AG04449 (cell line): ENCODE measurements around the gene LRMDA.

Source experiments
- CTCF ChIA-PET: fragments of 350-600 bp; formaldehyde crosslinking; extraction: SDS; loops from one replicate; lab custom pipeline; 2021; ENCODE audit warnings: antibody characterized with exemption; lab: Yijun Ruan, JAX
- POLR2A ChIA-PET: fragments of 400-600, 350-600 bp; formaldehyde crosslinking; extraction: SDS; loops from one replicate; lab custom pipeline; 2020; ENCODE audit warnings: antibody characterized with exemption, inconsistent platforms; lab: Yijun Ruan, JAX
- DNase-seq: peaks from one replicate; pipeline ENCODE4 v3.0.0-alpha.2; 2010; ENCODE audit warnings: low read depth, low spot score
- H3K4me3 ChIP-seq: 2 replicates; pipeline ENCODE4 v1.5.1; 2011; ENCODE audit warnings: low read depth, mild to moderate bottlenecking, control low read depth, low read length
- TF ChIP-seq, protein P1 (sequence below): IDR thresholded peaks from one replicate; pipeline ENCODE4 v1.5.1; 2011; ENCODE audit warnings: mild to moderate bottlenecking, moderate library complexity, low read length, control low read depth, inconsistent platforms; ENCODE audit not compliant: insufficient read depth; ENCODE audit errors: missing control alignments

LRMDA gene

DNA sequence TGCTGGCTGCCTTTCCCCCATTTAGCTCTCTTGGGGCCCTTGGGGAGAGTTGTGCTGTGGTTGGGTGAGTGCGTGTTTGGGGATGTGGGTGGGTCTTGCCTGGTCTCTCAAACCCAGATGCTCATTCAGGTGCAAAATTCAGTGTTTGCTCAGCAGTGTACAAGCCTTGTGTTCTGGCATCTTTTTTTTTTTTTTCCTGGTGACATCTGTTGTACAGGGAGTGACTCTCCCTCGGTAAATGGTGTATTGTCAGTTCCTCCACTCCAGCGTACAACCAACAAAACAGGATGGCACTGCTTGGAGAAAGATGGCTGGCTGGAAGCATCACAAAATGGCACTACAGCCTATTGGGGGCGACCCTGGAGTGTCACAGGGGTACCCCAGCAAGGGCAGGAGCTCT, 75.5 kb downstream of the LRMDA start:
- CTCF ChIA-PET: no interaction called here
- no peak for DNase-seq
- POLR2A ChIA-PET: interaction anchor here (0.7 kb wide), 1 partner anchor 754 kb away, joined by 3 read pairs; no protein-coding TSS in a partner anchor
- H3K4me3 ChIP-seq: no peak overlapping the region
- TF ChIP-seq, protein P1, sequence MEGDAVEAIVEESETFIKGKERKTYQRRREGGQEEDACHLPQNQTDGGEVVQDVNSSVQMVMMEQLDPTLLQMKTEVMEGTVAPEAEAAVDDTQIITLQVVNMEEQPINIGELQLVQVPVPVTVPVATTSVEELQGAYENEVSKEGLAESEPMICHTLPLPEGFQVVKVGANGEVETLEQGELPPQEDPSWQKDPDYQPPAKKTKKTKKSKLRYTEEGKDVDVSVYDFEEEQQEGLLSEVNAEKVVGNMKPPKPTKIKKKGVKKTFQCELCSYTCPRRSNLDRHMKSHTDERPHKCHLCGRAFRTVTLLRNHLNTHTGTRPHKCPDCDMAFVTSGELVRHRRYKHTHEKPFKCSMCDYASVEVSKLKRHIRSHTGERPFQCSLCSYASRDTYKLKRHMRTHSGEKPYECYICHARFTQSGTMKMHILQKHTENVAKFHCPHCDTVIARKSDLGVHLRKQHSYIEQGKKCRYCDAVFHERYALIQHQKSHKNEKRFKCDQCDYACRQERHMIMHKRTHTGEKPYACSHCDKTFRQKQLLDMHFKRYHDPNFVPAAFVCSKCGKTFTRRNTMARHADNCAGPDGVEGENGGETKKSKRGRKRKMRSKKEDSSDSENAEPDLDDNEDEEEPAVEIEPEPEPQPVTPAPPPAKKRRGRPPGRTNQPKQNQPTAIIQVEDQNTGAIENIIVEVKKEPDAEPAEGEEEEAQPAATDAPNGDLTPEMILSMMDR: no peak

DNA sequence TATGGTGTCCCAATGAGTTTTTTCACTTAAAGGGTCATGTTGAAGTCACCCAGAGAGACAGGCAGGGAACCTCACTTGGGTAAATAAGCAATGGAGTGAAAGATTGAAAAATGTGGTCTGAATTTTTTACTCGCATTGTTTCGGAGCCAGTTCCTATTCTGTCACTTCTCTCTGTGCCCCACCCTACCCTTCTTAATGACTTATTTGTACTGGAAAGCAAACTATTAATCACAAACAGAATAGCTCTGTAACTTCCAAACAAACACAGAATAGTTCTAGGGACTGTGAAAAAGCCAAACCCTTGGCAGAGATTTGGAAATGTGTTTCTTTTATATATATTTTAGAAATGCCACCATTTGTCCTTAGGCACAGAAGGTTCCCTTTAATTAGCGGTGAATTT, 76.0 kb downstream of the LRMDA start:
- TF ChIP-seq, protein P1: no peak
- DNase-seq: no peak
- no peak overlapping the region for H3K4me3 ChIP-seq
- ChIA-PET POLR2A (no interaction called here), CTCF (no interaction called here)

DNA sequence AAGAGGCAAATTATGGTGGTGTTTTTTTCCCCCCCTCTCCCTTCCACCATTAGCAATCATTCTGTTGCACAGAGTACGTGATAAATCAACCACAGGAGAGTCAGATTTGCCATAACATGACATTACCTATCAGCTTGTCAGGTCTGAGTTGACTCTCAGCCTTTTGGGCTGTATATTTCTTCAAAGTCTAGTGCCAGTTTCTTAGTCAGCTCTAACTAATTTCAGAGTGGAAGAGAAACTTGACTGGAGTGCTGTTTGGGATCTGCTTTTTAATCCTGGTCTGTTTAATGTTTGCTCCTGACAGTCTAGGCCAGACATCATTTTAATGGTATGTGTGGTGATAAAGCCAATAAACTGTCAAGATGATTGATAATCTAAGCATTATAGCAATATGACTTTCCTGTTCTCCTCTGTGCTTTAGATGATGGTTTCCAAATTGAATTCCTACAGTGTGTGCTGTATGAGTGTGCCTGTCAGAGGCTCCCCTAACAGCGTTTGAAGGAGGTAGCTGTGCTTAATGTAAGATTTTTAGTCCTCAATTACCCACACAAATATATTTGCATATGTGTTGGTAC, 76.9 kb downstream of the LRMDA start:
- ChIA-PET POLR2A (no interaction called here), CTCF (no interaction called here)
- DNase-seq: peak; percentile 14

DNA sequence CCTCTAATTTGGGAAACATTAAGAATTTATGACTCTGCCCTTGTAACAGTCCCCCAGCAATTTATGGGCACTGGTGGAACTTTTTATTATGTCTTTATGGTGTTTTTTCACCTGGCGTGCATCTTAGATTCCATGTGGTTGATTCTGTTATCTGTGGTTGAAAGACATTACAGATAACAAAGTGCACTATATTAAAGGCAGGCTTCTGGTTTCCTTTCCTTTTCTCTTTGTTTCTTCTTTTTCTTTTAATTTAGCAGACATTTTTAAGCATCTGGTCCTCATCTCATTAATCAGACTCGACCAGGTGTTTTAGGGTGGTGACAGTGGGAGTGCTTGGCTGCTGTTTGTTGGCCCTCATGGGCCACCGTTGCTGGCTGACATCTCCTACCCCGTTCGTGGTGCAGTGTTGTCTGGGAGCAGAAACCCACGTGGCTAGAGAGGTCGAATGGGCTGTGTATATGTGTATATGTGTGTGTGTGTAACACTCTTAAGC, 77.4 kb downstream of the LRMDA start:
- no peak for DNase-seq
- H3K4me3 ChIP-seq: no peak overlapping the region
- TF ChIP-seq, protein P1: no peak
- ChIA-PET POLR2A (no interaction called here), CTCF (no interaction called here)

More for the DNA sequence above, 76.9 kb downstream of the LRMDA start:
- H3K4me3 ChIP-seq: no peak overlapping the region
- TF ChIP-seq, protein P1: no peak

DNA sequence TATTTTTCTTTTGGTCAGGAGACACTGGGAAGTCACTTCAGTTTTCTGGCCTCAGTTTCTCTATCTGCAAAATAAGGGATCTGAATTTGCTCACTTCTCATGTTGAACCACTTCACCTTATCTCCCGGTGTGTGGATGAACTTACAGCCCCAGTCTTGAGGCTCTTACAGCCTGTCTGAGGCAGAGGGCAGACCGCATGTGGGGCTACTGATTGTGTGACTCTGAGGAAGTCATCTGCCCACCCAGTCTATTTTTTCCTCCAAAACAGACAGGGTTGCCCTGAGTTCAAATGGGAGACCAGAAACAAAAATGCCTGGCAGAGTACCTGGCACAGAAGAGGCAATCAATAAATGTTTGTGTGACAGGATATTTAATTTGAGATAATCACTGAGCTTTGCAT, 78.3 kb downstream of the LRMDA start:
- TF ChIP-seq, protein P1: no peak
- DNase-seq: no peak
- ChIA-PET POLR2A (no interaction called here), CTCF (no interaction called here)
- no peak overlapping the region for H3K4me3 ChIP-seq

DNA sequence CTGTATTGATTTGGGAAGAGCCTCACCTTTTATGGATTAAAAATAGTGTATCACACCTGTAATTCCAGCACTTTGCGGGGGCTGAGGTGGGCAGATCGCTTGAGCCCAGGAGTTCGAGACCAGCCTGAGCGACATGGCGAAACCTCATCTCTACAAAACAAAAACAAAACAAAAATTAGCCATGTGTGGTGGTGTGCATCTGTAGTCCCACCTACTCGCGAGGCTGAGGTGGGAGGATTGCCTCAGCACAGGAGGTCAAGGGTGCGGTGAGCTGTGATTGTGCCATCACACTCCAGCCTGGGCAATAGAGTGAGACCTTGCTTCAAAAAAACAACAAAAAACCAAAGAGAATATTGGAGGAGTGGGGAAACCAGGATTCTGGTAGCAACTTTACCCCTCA, 79.6 kb downstream of the LRMDA start:
- TF ChIP-seq, protein P1: no peak
- ChIA-PET CTCF (no interaction called here), POLR2A (no interaction called here)
- no peak for DNase-seq
- no peak overlapping the region for H3K4me3 ChIP-seq
